Measurements from ENCODE around the gene CNGA2. TPM values are rescaled to one million over a fixed set of nuclear protein-coding genes. Genes with fewer than 3 reads are reported as not detected.

The CNGA2 gene
- polyA plus RNA-seq, 1 donor from 2014 or later, result not detected

GRCh38 chrX:151742311-151742710 lies 7.8 kb downstream of the CNGA2 start:
- Histone ChIP-seq H2AFZ (ENCODE audit: low read depth, low read length) (no peak overlapping the region), H3K9me3 (ENCODE audit: low read length) (no peaks in the 10 kb centered on the region), H3K27me3 (ENCODE audit: insufficient read depth, low read depth, low read length) (no peaks in the 10 kb centered on the region)

More at GRCh38 chrX:151742311-151742710, 7.8 kb downstream of the CNGA2 start:
- Histone ChIP-seq H3F3A (ENCODE audit: insufficient read depth, low read length, poor library complexity, severe bottlenecking) (no peaks in the 10 kb centered on the region), H3K27ac (ENCODE audit: low read length) (no peak overlapping the region), H3K9me2 (ENCODE audit: insufficient read depth, low read length) (no peaks in the 10 kb centered on the region), H3K4me2 (ENCODE audit: low read length) (no peak overlapping the region), H3K9ac (ENCODE audit: low read length) (no peak overlapping the region), H3K79me2 (replicated peaks; ENCODE audit: insufficient read depth, low read length) (no peaks in the 10 kb centered on the region), H3K4me3 (ENCODE audit: low read length) (no peak overlapping the region), H3K36me3 (ENCODE audit: insufficient read depth, low read length) (no peaks in the 10 kb centered on the region), H4K20me1 (ENCODE audit: insufficient read depth) (no peaks in the 10 kb centered on the region)
- no peak for TF ChIP-seq SMC3 (conservative IDR thresholded peaks at IDR 0.05; ENCODE audit: poor library complexity)
- no peak for TF ChIP-seq EP300 (conservative IDR thresholded peaks at IDR 0.05; ENCODE audit: poor library complexity, severe bottlenecking)
- no peak for TF ChIP-seq EZH2 (IDR thresholded peaks at IDR 0.05; ENCODE audit: borderline replicate concordance, insufficient read depth, low read length, poor library complexity, severe bottlenecking)
- TF ChIP-seq MXI1 (conservative IDR thresholded peaks at IDR 0.05; ENCODE audit: poor library complexity, severe bottlenecking), result no peak
- no peak for TF ChIP-seq POLR2AphosphoS5 (IDR thresholded peaks at IDR 0.05)
- TF ChIP-seq REST (IDR thresholded peaks at IDR 0.05; ENCODE audit: borderline replicate concordance), result no peak
- TF ChIP-seq CTCF (IDR thresholded peaks at IDR 0.05; ENCODE audit: poor library complexity, severe bottlenecking), result no peak
- TF ChIP-seq RAD21 (conservative IDR thresholded peaks at IDR 0.05), result no peak
- TF ChIP-seq TAF1 (IDR thresholded peaks at IDR 0.05; ENCODE audit: low read depth), result no peak
